ENCODE data around the gene GYS1. TPM values are rescaled to one million over a fixed set of nuclear protein-coding genes. Genes with fewer than 3 reads are reported as not detected.
"Not testable (repeated sequence)": the region's sequence is repeated elsewhere in the genome, so short reads cannot be mapped to it uniquely, and the experiment has no call there.

The GYS1 gene
- 25.5 and 28.9 TPM in 2 replicates for total RNA-seq

DNA sequence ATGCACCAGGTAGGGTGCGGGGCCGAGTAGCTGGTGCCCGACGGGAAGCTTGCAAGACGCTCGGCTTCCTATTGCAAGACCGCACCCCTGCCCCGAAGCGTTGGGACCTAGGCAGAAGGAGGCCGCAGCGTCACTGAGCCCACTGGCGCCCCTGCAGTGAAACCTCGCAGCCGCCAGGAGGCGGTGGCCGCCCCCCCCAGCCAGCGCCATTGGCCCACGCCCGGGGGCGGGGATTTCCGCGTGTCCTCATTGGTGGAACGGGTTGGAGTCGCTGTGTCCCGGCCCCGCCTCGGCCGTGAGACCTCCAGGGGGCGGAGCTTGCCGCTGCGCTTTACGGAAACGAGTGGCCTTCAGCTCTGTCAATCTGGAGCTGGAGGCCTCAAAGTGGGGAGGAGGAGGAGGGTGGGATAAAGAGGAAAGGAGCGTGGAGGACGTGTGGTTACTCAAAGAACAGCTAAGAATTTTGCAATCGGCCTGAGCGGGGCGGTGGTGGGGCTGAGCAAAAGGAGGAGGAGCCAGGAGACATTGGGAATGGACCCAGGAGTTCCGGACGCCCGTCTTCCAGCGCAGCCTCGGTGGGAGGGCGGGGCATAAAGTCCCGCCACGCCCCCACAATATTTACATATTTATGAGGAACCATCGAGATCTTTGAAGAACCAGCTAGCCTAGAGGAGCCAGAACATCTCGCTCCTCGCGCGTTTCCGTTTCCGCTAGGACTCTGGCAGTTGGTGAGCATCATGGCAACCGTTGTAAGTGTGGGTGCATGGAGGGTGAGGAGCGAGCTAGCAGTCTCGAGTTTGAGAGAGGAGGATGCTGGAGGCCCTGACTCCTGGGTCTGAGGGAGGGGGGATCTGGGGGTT lies at the start of gene GYS1, which contains the start of gene RUVBL2:
Gene GYS1 (minus strand): TSS at position 135 of the 860 bp plus-strand sequence. CDS start 197 bp downstream, outside the sequence.
Gene RUVBL2 (plus strand): TSS at position 713 of the 860 bp plus-strand sequence. CDS start 25 bp downstream, at position 738.
- FAIRE-seq (no peak), DNase-seq (ENCODE audit: low read depth) (peak; percentile 98)
- Histone ChIP-seq H3K27me3 (ENCODE audit: control insufficient read depth, insufficient read depth, low read length) (no peaks in the 10 kb centered on the region), H3K36me3 (ENCODE audit: control insufficient read depth, insufficient read depth, low read length) (peaks cover 10% of the 10 kb centered on the region), H3K4me3 (ENCODE audit: low read depth, low read length) (peak within 1 kb of the TSS; percentile 82)
- TF ChIP-seq, protein P1, sequence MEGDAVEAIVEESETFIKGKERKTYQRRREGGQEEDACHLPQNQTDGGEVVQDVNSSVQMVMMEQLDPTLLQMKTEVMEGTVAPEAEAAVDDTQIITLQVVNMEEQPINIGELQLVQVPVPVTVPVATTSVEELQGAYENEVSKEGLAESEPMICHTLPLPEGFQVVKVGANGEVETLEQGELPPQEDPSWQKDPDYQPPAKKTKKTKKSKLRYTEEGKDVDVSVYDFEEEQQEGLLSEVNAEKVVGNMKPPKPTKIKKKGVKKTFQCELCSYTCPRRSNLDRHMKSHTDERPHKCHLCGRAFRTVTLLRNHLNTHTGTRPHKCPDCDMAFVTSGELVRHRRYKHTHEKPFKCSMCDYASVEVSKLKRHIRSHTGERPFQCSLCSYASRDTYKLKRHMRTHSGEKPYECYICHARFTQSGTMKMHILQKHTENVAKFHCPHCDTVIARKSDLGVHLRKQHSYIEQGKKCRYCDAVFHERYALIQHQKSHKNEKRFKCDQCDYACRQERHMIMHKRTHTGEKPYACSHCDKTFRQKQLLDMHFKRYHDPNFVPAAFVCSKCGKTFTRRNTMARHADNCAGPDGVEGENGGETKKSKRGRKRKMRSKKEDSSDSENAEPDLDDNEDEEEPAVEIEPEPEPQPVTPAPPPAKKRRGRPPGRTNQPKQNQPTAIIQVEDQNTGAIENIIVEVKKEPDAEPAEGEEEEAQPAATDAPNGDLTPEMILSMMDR (IDR thresholded peaks at IDR 0.05; ENCODE audit: insufficient read depth, low read length, severe bottlenecking), result peak; percentile 99

DNA sequence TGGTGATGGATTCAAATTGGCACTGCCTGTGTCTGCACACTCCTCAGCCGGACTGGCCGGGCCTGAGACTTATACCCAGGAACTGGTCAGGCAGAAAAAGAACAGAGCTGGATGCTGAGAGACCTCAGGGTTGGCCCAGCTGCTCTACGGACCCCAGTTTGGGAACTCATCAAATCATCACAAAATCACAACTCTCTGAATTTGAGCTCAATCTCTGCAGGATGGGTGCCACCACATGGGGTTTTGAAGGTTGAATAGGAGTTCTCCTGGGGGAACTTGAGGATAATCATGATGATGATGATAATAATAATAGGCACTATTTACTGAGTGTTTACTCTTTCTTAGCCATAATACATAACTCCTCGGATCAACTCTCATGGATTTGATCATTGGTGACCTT lies 49.6 kb upstream of the GYS1 start:
- FAIRE-seq; H3K27me3 ChIP-seq (ENCODE audit: control insufficient read depth, insufficient read depth, low read length): not testable (repeated sequence)

GRCh38 chr19:49042177-49042576 lies 49.1 kb upstream of the GYS1 start:
- DNase-seq (ENCODE audit: low read depth) (peak; percentile 66), FAIRE-seq (no peak)
- no peaks in the 10 kb centered on the region for H3K27me3 ChIP-seq (ENCODE audit: control insufficient read depth, insufficient read depth, low read length)
- no peaks in the 10 kb centered on the region for H3K36me3 ChIP-seq (ENCODE audit: control insufficient read depth, insufficient read depth, low read length)
- no peak overlapping the region for H3K4me3 ChIP-seq (ENCODE audit: low read depth, low read length)
- TF ChIP-seq, protein P1 (IDR thresholded peaks at IDR 0.05; ENCODE audit: insufficient read depth, low read length, severe bottlenecking), result no peak

More for the DNA sequence above, 49.6 kb upstream of the GYS1 start:
- not testable (repeated sequence) for H3K36me3 ChIP-seq (ENCODE audit: control insufficient read depth, insufficient read depth, low read length); H3K4me3 ChIP-seq (ENCODE audit: low read depth, low read length); DNase-seq (ENCODE audit: low read depth)

DNA sequence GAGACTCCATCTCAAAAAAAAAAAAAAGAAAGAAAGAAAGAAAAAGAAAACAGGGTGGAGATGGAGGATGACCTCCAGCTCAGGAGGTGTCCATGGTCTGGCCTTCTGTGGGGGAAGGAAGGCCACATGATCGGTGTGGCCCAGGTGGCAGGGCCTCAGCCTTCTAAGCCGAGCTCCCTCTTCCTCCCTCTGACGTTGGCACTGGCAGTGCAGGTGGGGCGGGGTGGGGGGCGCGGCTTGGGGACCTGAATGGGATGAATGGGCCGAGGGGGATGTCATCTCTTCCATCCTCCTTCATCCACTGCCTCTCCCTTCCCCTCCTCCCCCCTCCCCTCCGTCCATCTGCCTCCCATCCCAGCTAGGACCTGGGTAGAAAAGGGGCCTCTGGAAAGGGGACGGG lies 46.6 kb upstream of the GYS1 start:
- H3K4me3 ChIP-seq (ENCODE audit: low read depth, low read length); DNase-seq (ENCODE audit: low read depth); H3K36me3 ChIP-seq (ENCODE audit: control insufficient read depth, insufficient read depth, low read length); H3K27me3 ChIP-seq (ENCODE audit: control insufficient read depth, insufficient read depth, low read length); FAIRE-seq: not testable (repeated sequence)

- peak; percentile 50 for DNase-seq (ENCODE audit: low read depth)
- H3K4me3 ChIP-seq (ENCODE audit: low read depth, low read length); H3K27me3 ChIP-seq (ENCODE audit: control insufficient read depth, insufficient read depth, low read length); FAIRE-seq; H3K36me3 ChIP-seq (ENCODE audit: control insufficient read depth, insufficient read depth, low read length): not testable (repeated sequence)
These were observed 45.6 kb upstream of the GYS1 start for GRCh38 chr19:49038557-49039276.

DNA sequence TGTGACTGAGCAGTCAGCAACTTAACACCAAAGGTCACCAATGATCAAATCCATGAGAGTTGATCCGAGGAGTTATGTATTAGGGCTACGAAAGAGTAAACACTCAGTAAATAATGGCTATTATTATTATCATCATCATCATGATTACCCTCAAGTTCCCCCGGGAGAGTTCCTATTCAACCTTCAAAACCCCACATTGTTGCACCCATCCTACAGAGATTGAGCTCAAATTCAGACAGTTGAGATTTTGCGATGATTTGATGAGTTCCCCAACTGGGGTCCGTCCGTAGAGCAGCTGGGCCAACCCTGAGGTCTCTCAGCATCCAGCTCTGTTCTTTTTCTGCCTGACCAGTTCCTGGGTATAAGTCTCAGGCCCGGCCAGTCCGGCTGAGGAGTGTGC lies 45.0 kb upstream of the GYS1 start:
- H3K36me3 ChIP-seq (ENCODE audit: control insufficient read depth, insufficient read depth, low read length); H3K27me3 ChIP-seq (ENCODE audit: control insufficient read depth, insufficient read depth, low read length); FAIRE-seq; DNase-seq (ENCODE audit: low read depth); H3K4me3 ChIP-seq (ENCODE audit: low read depth, low read length): not testable (repeated sequence)

- not testable (repeated sequence) for H3K36me3 ChIP-seq (ENCODE audit: control insufficient read depth, insufficient read depth, low read length); FAIRE-seq; H3K27me3 ChIP-seq (ENCODE audit: control insufficient read depth, insufficient read depth, low read length); H3K4me3 ChIP-seq (ENCODE audit: low read depth, low read length); DNase-seq (ENCODE audit: low read depth)
- TF ChIP-seq, protein P1 (IDR thresholded peaks at IDR 0.05; ENCODE audit: insufficient read depth, low read length, severe bottlenecking), result peak; percentile 47
These were observed 43.7 kb upstream of the GYS1 start, which contains the start of gene CGB1 for GRCh38 chr19:49036815-49037214. Gene CGB1 (minus strand): TSS chr19:49036895. CDS start chr19:49036711, 184 bp downstream.
